ENCODE measurements around the gene SAMHD1.

SAMHD1 gene

DNA sequence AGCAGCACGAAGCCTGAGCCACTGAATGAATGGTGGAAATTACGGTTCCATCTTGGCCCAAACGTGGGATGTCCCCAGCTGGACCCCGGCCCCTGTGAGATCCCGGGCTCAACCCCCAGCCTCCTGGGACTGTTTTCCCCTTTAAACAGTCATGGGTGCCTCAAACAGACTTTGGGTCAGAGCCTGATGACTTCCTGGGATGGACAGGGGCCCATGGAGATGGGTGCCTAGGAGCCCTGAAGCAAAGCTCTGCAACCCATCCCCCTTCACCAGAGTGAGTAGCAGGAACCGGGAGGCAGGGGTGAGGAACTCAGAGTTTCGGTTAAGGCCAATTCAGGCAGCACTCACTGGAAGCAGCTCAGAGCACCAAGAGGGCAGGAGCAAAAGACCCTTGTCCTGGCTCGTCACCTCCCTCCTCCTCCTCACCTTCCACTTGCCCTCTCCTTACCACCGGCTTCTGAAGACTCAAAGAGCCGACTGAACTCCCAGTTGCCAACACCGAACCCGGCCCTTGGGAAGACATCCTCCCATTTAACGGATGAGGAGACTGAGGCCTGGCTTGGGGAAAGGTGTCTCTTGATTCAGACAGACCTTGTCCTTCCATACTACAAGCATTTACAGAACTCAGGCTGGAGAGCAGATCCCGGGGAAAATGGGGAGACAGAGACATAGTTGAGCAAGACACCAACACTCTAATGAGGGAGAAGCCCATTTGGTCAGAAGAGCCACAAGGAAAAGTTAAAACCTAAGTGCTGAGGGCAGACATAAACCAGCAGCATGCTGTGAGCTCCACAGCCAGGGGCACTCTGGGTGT lies 90.5 kb downstream of the SAMHD1 start:
- Histone ChIP-seq H3K4me2 (ENCODE audit: low read depth, low read length, poor library complexity, severe bottlenecking) (peak overlapping the region; percentile 67), H3K27ac (ENCODE audit: low read depth, low read length) (peak overlapping the region; percentile 73), H2AFZ (ENCODE audit: low read depth, low read length, severe bottlenecking) (no peak overlapping the region), H3K9me2 (replicated peaks; ENCODE audit: insufficient read depth, low read length) (no peaks in the 10 kb centered on the region), H3K4me3 (ENCODE audit: insufficient read depth, low read length, poor library complexity, severe bottlenecking) (peak overlapping the region; percentile 82), H3K9ac (ENCODE audit: low read length) (peak overlapping the region; percentile 82), H4K20me1 (ENCODE audit: low read depth, low read length) (no peaks in the 10 kb centered on the region), H3F3A (ENCODE audit: insufficient read depth) (peaks cover 9% of the 10 kb centered on the region), H3K79me2 (ENCODE audit: insufficient read depth, low read length) (peaks cover 65% of the 10 kb centered on the region), H3K36me3 (ENCODE audit: low read length) (no peaks in the 10 kb centered on the region), H3K27me3 (ENCODE audit: low read length) (no peaks in the 10 kb centered on the region), H3K9me3 (ENCODE audit: insufficient read depth, low read length) (no peaks in the 10 kb centered on the region)
- TF ChIP-seq, protein P1, sequence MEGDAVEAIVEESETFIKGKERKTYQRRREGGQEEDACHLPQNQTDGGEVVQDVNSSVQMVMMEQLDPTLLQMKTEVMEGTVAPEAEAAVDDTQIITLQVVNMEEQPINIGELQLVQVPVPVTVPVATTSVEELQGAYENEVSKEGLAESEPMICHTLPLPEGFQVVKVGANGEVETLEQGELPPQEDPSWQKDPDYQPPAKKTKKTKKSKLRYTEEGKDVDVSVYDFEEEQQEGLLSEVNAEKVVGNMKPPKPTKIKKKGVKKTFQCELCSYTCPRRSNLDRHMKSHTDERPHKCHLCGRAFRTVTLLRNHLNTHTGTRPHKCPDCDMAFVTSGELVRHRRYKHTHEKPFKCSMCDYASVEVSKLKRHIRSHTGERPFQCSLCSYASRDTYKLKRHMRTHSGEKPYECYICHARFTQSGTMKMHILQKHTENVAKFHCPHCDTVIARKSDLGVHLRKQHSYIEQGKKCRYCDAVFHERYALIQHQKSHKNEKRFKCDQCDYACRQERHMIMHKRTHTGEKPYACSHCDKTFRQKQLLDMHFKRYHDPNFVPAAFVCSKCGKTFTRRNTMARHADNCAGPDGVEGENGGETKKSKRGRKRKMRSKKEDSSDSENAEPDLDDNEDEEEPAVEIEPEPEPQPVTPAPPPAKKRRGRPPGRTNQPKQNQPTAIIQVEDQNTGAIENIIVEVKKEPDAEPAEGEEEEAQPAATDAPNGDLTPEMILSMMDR (IDR thresholded peaks at IDR 0.05; ENCODE audit: insufficient read depth, low read length, poor library complexity, severe bottlenecking) = no peak

DNA sequence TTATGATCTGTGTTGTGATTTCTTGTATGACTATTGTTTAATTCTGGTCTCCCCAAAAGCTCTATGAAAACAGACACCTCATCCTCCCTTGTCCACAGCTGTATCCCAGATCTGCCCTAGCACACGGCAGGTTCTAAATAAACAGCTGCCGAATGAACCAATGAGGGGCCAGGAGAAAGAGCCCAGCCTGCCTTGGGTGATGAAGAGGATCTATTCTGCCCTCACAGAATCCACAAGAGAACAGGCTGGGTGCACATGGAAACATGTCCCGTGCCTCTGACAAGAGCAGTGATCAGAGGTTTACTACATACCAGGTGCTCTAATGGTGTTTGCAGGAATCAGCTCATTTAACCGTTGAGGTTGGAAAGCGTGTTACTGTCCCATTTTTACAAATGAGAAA lies 91.2 kb downstream of the SAMHD1 start:
- peaks cover 9% of the 10 kb centered on the region for H3F3A ChIP-seq (ENCODE audit: insufficient read depth)
- H3K9ac ChIP-seq (ENCODE audit: low read length) = peak overlapping the region; percentile 82; the same call in 1 of the 2 replicates
- H3K79me2 ChIP-seq (ENCODE audit: insufficient read depth, low read length) = peaks cover 72% of the 10 kb centered on the region
- peak overlapping the region; percentile 73 for H3K27ac ChIP-seq (ENCODE audit: low read depth, low read length)
- no peaks in the 10 kb centered on the region for H3K9me3 ChIP-seq (ENCODE audit: insufficient read depth, low read length)
- no peak for TF ChIP-seq EZH2phosphoT487 (conservative IDR thresholded peaks at IDR 0.05; ENCODE audit: low read length)
- TF ChIP-seq, protein P1 (IDR thresholded peaks at IDR 0.05; ENCODE audit: insufficient read depth, low read length, poor library complexity, severe bottlenecking) = no peak
- H4K20me1 ChIP-seq (ENCODE audit: low read depth, low read length) = no peaks in the 10 kb centered on the region
- H3K36me3 ChIP-seq (ENCODE audit: low read length) = no peaks in the 10 kb centered on the region
- no peak overlapping the region for H3K4me3 ChIP-seq (ENCODE audit: insufficient read depth, low read length, poor library complexity, severe bottlenecking)
- no peaks in the 10 kb centered on the region for H3K9me2 ChIP-seq (replicated peaks; ENCODE audit: insufficient read depth, low read length)
- H3K27me3 ChIP-seq (ENCODE audit: low read length) = no peaks in the 10 kb centered on the region
- H3K4me2 ChIP-seq (ENCODE audit: low read depth, low read length, poor library complexity, severe bottlenecking) = peak overlapping the region; percentile 67
- H2AFZ ChIP-seq (ENCODE audit: low read depth, low read length, severe bottlenecking) = no peak overlapping the region

DNA sequence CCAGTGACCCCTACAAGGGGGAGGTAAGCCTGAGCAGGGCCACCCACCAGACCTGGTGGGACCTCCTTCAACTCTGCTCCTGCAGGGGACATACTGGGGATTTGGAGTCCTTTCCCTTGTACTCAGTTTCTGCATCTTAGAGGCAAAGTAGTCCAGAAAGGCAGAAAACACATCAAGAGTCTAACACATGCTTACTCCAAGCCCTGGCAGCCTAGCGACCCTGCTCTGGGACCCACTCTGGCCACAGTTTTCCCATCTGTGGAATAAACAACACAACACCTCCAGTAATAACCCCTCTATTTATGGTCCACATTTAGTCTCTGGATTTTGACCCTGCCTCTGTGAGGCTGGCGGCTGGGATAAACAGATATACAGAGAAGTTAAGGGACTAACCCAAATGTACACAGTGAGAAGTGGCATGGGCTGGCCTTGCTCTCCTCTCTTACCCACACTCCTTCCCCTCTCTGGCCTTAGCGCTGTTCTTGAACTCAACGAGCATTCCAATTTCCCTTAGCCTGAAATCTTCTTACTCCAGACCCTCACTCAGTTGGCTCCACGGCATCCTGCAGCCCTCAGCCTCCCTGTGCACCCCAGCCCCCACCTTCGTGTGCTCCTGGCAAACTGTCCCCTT lies 91.7 kb downstream of the SAMHD1 start:
- Histone ChIP-seq H3K4me3 (ENCODE audit: insufficient read depth, low read length, poor library complexity, severe bottlenecking) (no peak overlapping the region), H3K9me2 (replicated peaks; ENCODE audit: insufficient read depth, low read length) (no peaks in the 10 kb centered on the region), H3K27me3 (ENCODE audit: low read length) (no peaks in the 10 kb centered on the region), H3K9ac (ENCODE audit: low read length) (peak overlapping the region; percentile 82; the same call in 1 of the 2 replicates), H3F3A (ENCODE audit: insufficient read depth) (peaks cover 9% of the 10 kb centered on the region), H3K4me2 (ENCODE audit: low read depth, low read length, poor library complexity, severe bottlenecking) (peak overlapping the region; percentile 67), H3K79me2 (ENCODE audit: insufficient read depth, low read length) (peaks cover 77% of the 10 kb centered on the region), H4K20me1 (ENCODE audit: low read depth, low read length) (no peaks in the 10 kb centered on the region), H3K9me3 (ENCODE audit: insufficient read depth, low read length) (no peaks in the 10 kb centered on the region), H3K27ac (ENCODE audit: low read depth, low read length) (peak overlapping the region; percentile 73; the same call in 1 of the 2 replicates), H2AFZ (ENCODE audit: low read depth, low read length, severe bottlenecking) (no peak overlapping the region), H3K36me3 (ENCODE audit: low read length) (no peaks in the 10 kb centered on the region)
- no peak for TF ChIP-seq EZH2phosphoT487 (conservative IDR thresholded peaks at IDR 0.05; ENCODE audit: low read length)
- TF ChIP-seq, protein P1 (IDR thresholded peaks at IDR 0.05; ENCODE audit: insufficient read depth, low read length, poor library complexity, severe bottlenecking) = no peak

Data from SU-DHL-6 (cell line).